Measurements from ENCODE around the gene WWOX.

DNA sequence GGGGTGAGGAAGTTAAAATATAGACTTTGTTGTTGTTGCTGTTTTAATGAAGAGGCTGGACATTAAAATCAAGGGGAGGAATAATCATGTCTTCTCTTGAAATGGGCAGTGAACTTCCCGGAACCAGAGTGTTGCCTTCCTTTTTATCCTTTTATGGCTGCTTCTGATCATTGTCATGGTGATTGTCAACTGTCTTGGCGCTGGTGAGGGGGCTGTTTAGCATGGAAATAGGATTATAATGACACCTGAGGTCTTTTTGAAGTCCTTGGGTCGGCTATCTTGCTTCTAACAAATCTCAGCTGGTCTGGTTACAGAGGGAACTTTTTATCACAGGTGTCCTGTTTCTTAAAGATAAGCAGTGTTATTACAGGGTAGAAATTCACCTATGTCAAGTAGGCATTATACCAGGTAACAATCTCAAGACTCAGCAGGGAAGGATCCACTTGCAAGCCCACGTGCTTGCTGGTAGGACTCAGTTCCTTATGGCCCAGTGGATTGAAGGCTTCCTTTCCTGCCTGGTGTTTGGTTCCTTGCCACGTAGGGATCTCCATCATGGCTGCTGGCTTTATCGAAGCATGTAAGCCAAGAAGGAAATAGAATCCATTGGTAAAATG is 349.3 kb downstream of the WWOX start:
- TF ChIP-seq, protein P1, sequence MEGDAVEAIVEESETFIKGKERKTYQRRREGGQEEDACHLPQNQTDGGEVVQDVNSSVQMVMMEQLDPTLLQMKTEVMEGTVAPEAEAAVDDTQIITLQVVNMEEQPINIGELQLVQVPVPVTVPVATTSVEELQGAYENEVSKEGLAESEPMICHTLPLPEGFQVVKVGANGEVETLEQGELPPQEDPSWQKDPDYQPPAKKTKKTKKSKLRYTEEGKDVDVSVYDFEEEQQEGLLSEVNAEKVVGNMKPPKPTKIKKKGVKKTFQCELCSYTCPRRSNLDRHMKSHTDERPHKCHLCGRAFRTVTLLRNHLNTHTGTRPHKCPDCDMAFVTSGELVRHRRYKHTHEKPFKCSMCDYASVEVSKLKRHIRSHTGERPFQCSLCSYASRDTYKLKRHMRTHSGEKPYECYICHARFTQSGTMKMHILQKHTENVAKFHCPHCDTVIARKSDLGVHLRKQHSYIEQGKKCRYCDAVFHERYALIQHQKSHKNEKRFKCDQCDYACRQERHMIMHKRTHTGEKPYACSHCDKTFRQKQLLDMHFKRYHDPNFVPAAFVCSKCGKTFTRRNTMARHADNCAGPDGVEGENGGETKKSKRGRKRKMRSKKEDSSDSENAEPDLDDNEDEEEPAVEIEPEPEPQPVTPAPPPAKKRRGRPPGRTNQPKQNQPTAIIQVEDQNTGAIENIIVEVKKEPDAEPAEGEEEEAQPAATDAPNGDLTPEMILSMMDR (IDR thresholded peaks at IDR 0.05; ENCODE audit: extremely low read depth in 1 of 2, insufficient read depth in 1 of 2, low read depth in 1 of 2, low read length in 2 of 2), result no peak
- TF ChIP-seq JUN (IDR thresholded peaks at IDR 0.05; ENCODE audit: borderline replicate concordance, insufficient read depth, insufficient read length, low read depth), result no peak
